H9 (cell line): Measurements from ENCODE around the gene FMN1. TPM values are rescaled to one million over a fixed set of nuclear protein-coding genes. Genes with fewer than 3 reads are reported as not detected.

Experiments
- DNase-seq: peaks from one replicate; pipeline ENCODE4 v3.0.0-alpha.2; 2017
- H2AFZ ChIP-seq: one replicate; pipeline ENCODE4 v1.6.1; 2013; ENCODE audit warnings: mild to moderate bottlenecking, low read length, control low read depth, moderate library complexity
- H2AK5ac ChIP-seq: 2 replicates; pipeline ENCODE4 v1.6.1; 2013; ENCODE audit warnings: low read length, control low read depth, mixed read lengths; ENCODE audit not compliant: insufficient read length
- H2BK120ac ChIP-seq: one replicate; pipeline ENCODE4 v1.6.1; 2013; ENCODE audit warnings: low read depth, mild to moderate bottlenecking, low read length, control low read depth, inconsistent platforms; ENCODE audit not compliant: poor library complexity, severe bottlenecking
- H2BK12ac ChIP-seq: 2 replicates; pipeline ENCODE4 v1.6.1; 2013; ENCODE audit warnings: low read length, control low read depth, mixed read lengths, low read depth; ENCODE audit not compliant: insufficient read length
- H2BK15ac ChIP-seq: 2 replicates; pipeline ENCODE4 v1.6.1; 2013; ENCODE audit warnings: low read depth, low read length, control low read depth
- H2BK20ac ChIP-seq: one replicate; pipeline ENCODE4 v1.6.1; 2013; ENCODE audit warnings: low read depth, mild to moderate bottlenecking, low read length, control low read depth, inconsistent platforms; ENCODE audit not compliant: poor library complexity, severe bottlenecking
- H2BK5ac ChIP-seq: 2 replicates; pipeline ENCODE4 v1.6.1; 2013; ENCODE audit warnings: low read length, control low read depth, mixed read lengths; ENCODE audit not compliant: insufficient read length
- H3K14ac ChIP-seq: 2 replicates; pipeline ENCODE4 v1.6.1; 2013; ENCODE audit warnings: low read length, control low read depth; ENCODE audit not compliant: insufficient read depth
- H3K18ac ChIP-seq: 2 replicates; pipeline ENCODE4 v1.6.1; 2013; ENCODE audit warnings: low read depth, mild to moderate bottlenecking, mixed read lengths, low read length, control low read depth; ENCODE audit not compliant: insufficient read length
- H3K23ac ChIP-seq: 2 replicates; pipeline ENCODE4 v1.6.1; 2013; ENCODE audit warnings: low read length, control low read depth, mixed read lengths, low read depth; ENCODE audit not compliant: insufficient read length
- H3K23me2 ChIP-seq: 2 replicates; pipeline ENCODE4 v1.6.1; 2013; ENCODE audit warnings: low read depth, mild to moderate bottlenecking, mixed read lengths, low read length, control low read depth; ENCODE audit not compliant: insufficient read length, poor library complexity, severe bottlenecking
- H3K27ac ChIP-seq: 2 replicates; pipeline ENCODE4 v1.5.1; 2013; ENCODE audit warnings: low read length, control low read depth, mixed read lengths, low read depth; ENCODE audit not compliant: insufficient read length
- H3K27me3 ChIP-seq: 2 replicates; pipeline ENCODE4 v1.6.1; 2013; ENCODE audit warnings: low read length, control low read depth, inconsistent platforms; ENCODE audit not compliant: insufficient read depth
- H3K4ac ChIP-seq: 2 replicates; pipeline ENCODE4 v1.6.1; 2013; ENCODE audit warnings: low read depth, mild to moderate bottlenecking, control low read depth, inconsistent platforms, low read length, moderate library complexity
- H3K4me1 ChIP-seq: 2 replicates; pipeline ENCODE4 v1.6.1; 2013; ENCODE audit warnings: low read length, control low read depth, inconsistent platforms; ENCODE audit not compliant: insufficient read depth
- H3K4me2 ChIP-seq: 2 replicates; pipeline ENCODE4 v1.6.1; 2013; ENCODE audit warnings: low read length, control low read depth, mixed read lengths; ENCODE audit not compliant: insufficient read length, insufficient read depth
- H3K56ac ChIP-seq: 2 replicates; pipeline ENCODE4 v1.6.1; 2013; ENCODE audit warnings: low read depth, mild to moderate bottlenecking, mixed read lengths, low read length, control low read depth; ENCODE audit not compliant: insufficient read length
- H3K79me1 ChIP-seq: 2 replicates; pipeline ENCODE4 v1.6.1; 2013; ENCODE audit warnings: low read depth, mild to moderate bottlenecking, moderate library complexity, low read length, control low read depth, inconsistent platforms; ENCODE audit not compliant: insufficient read depth, poor library complexity, severe bottlenecking
- H3K79me2 ChIP-seq: 2 replicates; pipeline ENCODE4 v1.6.1; 2013; ENCODE audit warnings: low read length, control low read depth, inconsistent platforms; ENCODE audit not compliant: insufficient read depth
- H3K9ac ChIP-seq: 2 replicates; pipeline ENCODE4 v1.6.1; 2013; ENCODE audit warnings: low read length, control low read depth, mixed read lengths; ENCODE audit not compliant: insufficient read length; ENCODE audit errors: extremely low read depth
- H3K9me3 ChIP-seq: one replicate; pipeline ENCODE4 v1.6.1; 2013; ENCODE audit warnings: low read depth, low read length, inconsistent platforms; ENCODE audit not compliant: control insufficient read depth
- H3T11ph ChIP-seq: one replicate; pipeline ENCODE4 v1.6.1; 2013; ENCODE audit warnings: mild to moderate bottlenecking, low read length, control low read depth, inconsistent platforms
- H4K20me1 ChIP-seq: one replicate; pipeline ENCODE4 v1.6.1; 2013; ENCODE audit not compliant: control insufficient read depth, insufficient read length, insufficient read depth
- H4K5ac ChIP-seq: 2 replicates; pipeline ENCODE4 v1.6.1; 2013; ENCODE audit warnings: low read depth, mild to moderate bottlenecking, mixed read lengths, low read length, control low read depth; ENCODE audit not compliant: insufficient read length
- H4K8ac ChIP-seq: replicated peaks from 2 replicates; pipeline ENCODE4 v1.6.1; 2013; ENCODE audit warnings: low read length, control low read depth, mixed read lengths, low read depth; ENCODE audit not compliant: insufficient read length
- H4K91ac ChIP-seq: 2 replicates; pipeline ENCODE4 v1.6.1; 2013; ENCODE audit warnings: low read depth, mild to moderate bottlenecking, moderate library complexity, mixed read lengths, low read length, control low read depth; ENCODE audit not compliant: insufficient read length
- H3K27ac Mint-ChIP-seq, 3 experiments: 2 replicates in 2 of 3; 3 replicates in 1 of 3; pipeline ENCODE4 v1.8.0; 2020 to 2021; ENCODE audit warnings: mixed read lengths in 3 of 3, mild to moderate bottlenecking in 1 of 3, moderate library complexity in 1 of 3
- H3K27me3 Mint-ChIP-seq: 2 replicates; pipeline ENCODE4 v1.8.0; 2021; ENCODE audit warnings: low read depth, mild to moderate bottlenecking, moderate library complexity, mixed read lengths
- H3K36me3 Mint-ChIP-seq, 3 experiments: 2 replicates in 2 of 3; 3 replicates in 1 of 3; pipeline ENCODE4 v1.8.0; 2020 to 2021; ENCODE audit warnings: low read depth in 3 of 3, mixed read lengths in 3 of 3; ENCODE audit not compliant: insufficient read depth in 1 of 3
- H3K4me1 Mint-ChIP-seq, 2 experiments: 2 replicates each; pipeline ENCODE4 v1.8.0; 2020; ENCODE audit warnings: mixed read lengths in 2 of 2
- H3K4me3 Mint-ChIP-seq, 2 experiments: 2 replicates in 1 of 2; 3 replicates in 1 of 2; pipeline ENCODE4 v1.8.0; 2020 to 2021; ENCODE audit warnings: mild to moderate bottlenecking in 2 of 2, mixed read lengths in 2 of 2, moderate library complexity in 1 of 2
- H3K9me3 Mint-ChIP-seq, 2 experiments: 2 replicates in 1 of 2; 3 replicates in 1 of 2; pipeline ENCODE4 v1.8.0; 2020; ENCODE audit warnings: mild to moderate bottlenecking in 2 of 2, mixed read lengths in 2 of 2, moderate library complexity in 1 of 2
- CTCF ChIP-seq: fragments of 200-600 bp; sonication (generic); conservative IDR thresholded peaks from 3 replicates; pipeline ENCODE4 v1.8.0; 2021; ENCODE audit warnings: antibody characterized with exemption, mild to moderate bottlenecking
- WGBS: extraction: QIAGEN DNeasy Blood & Tissue Kit; methylation state at CpG from one replicate; pipeline ENCODE4 v1.1.7; 2013; ENCODE audit warnings: missing lambda C conversion rate, low lambda C conversion rate, mixed read lengths; ENCODE audit not compliant: insufficient read length; ENCODE audit errors: extremely low coverage; 5-methylcytosine and 5-hydroxymethylcytosine counted together
- total RNA-seq: library from RNA; stranded (reverse); gene quantifications from 2 replicates; pipeline ENCODE4 v1.2.1, GENCODE V29; 2021

Gene FMN1
- total RNA-seq, 1 experiment from 2014 or later: 1.9 TPM

- H3K56ac ChIP-seq: no peak overlapping the region
- H3K79me2 ChIP-seq: no peaks in the 10 kb centered on the region
- no peak overlapping the region for H3K4ac ChIP-seq
- H4K8ac ChIP-seq: no peak overlapping the region
- no peaks in the 10 kb centered on the region for H3K27me3 ChIP-seq
- peak; percentile 74 for TF ChIP-seq CTCF
- no peak overlapping the region for H2BK5ac ChIP-seq
- Mint-ChIP-seq H3K9me3 (no peaks in the 10 kb centered on the region), H3K27me3 (no peaks in the 10 kb centered on the region), H3K36me3 (no peaks in the 10 kb centered on the region), H3K4me3 (no peak overlapping the region), H3K27ac (no peak overlapping the region), H3K4me1 (peaks cover 26 to 37% of the 10 kb centered on the region in 2 experiments)
- H2BK20ac ChIP-seq: no peak overlapping the region
- no peak overlapping the region for H2AFZ ChIP-seq
- no peak overlapping the region for H3K18ac ChIP-seq
- H3K4me2 ChIP-seq: no peak overlapping the region
- no peak overlapping the region for H4K91ac ChIP-seq
- no peak overlapping the region for H2BK12ac ChIP-seq
- H3K4me1 ChIP-seq: peaks cover 6% of the 10 kb centered on the region; the same call in 1 of the 2 replicates
- no peaks in the 10 kb centered on the region for H3K79me1 ChIP-seq
- no peak overlapping the region for H2BK120ac ChIP-seq
- H2BK15ac ChIP-seq: no peak overlapping the region
- H2AK5ac ChIP-seq: no peak overlapping the region
- DNase-seq: no peak
- no peaks in the 10 kb centered on the region for H3K23me2 ChIP-seq
- H3K9ac ChIP-seq: no peak overlapping the region
- no peak overlapping the region for H3T11ph ChIP-seq
- H3K14ac ChIP-seq: no peak overlapping the region
- H4K5ac ChIP-seq: no peak overlapping the region
- H3K23ac ChIP-seq: no peak overlapping the region
- WGBS: no CpG with 5 or more reads among the region's 4 CpGs
- no peaks in the 10 kb centered on the region for H3K9me3 ChIP-seq
- H4K20me1 ChIP-seq: no peaks in the 10 kb centered on the region
- H3K27ac ChIP-seq: no peak overlapping the region
Observed at GRCh38 chr15:33086500-33087121, 107.9 kb downstream of the FMN1 start.
